A673 (cell line): ENCODE measurements around the gene HJURP. TPM values are rescaled to one million over a fixed set of nuclear protein-coding genes. Genes with fewer than 3 reads are reported as not detected.

Experiments used
- BruUV-seq: library from RNA; stranded (reverse); fragments of 400-500 nt; replicated peaks from 2 replicates; lab custom pipeline; 2021; lab: Mats Ljungman, UMichigan
- CTCF ChIA-PET: fragments of 300-600 bp; sonication (Branson Sonifier 250); formaldehyde crosslinking; loops from one replicate; lab custom pipeline; 2022; ENCODE audit warnings: antibody characterized with exemption; lab: Charles Lee
- POLR2A ChIA-PET: fragments of 300-600 bp; sonication (Branson Sonifier 250); formaldehyde crosslinking; loops from one replicate; lab custom pipeline; 2022; ENCODE audit warnings: antibody characterized with exemption; ENCODE audit not compliant: low non-redundant PET; lab: Charles Lee
- DNase-seq: peaks from one replicate; pipeline ENCODE4 v3.0.0-alpha.2; 2015; ENCODE audit warnings: low spot score
- H3K27ac ChIP-seq: fragments of 200-600 bp; sonication (generic); 2 replicates; pipeline ENCODE4 v1.5.1; 2016; ENCODE audit warnings: mixed run types, low read depth, mild to moderate bottlenecking, mixed read lengths, antibody characterized with exemption, low read length; ENCODE audit not compliant: poor library complexity, severe bottlenecking
- H3K27me3 ChIP-seq: fragments of 200-600 bp; sonication (generic); replicated peaks from 2 replicates; pipeline ENCODE4 v1.6.1; 2017; ENCODE audit warnings: mixed run types, low read depth, mild to moderate bottlenecking, mixed read lengths, antibody characterized with exemption, low read length; ENCODE audit not compliant: insufficient read depth, poor library complexity
- H3K36me3 ChIP-seq: fragments of 200-600 bp; sonication (generic); 2 replicates; pipeline ENCODE4 v1.6.1; 2016; ENCODE audit warnings: mixed run types, mild to moderate bottlenecking, mixed read lengths, antibody characterized with exemption, low read length; ENCODE audit not compliant: insufficient read depth, poor library complexity, severe bottlenecking
- H3K4me1 ChIP-seq: fragments of 200-600 bp; sonication (generic); 2 replicates; pipeline ENCODE4 v1.6.1; 2017; ENCODE audit warnings: mixed run types, mild to moderate bottlenecking, mixed read lengths, antibody characterized with exemption, low read length; ENCODE audit not compliant: insufficient read depth, poor library complexity, severe bottlenecking
- H3K4me3 ChIP-seq: fragments of 200-600 bp; sonication (generic); 2 replicates; pipeline ENCODE4 v1.5.1; 2016; ENCODE audit warnings: low read depth, mixed run types, mild to moderate bottlenecking, mixed read lengths, low read length; ENCODE audit not compliant: poor library complexity, severe bottlenecking
- H3K9me3 ChIP-seq: fragments of 200-600 bp; sonication (generic); 2 replicates; pipeline ENCODE4 v1.6.1; 2016; ENCODE audit warnings: mixed run types, low read depth, mild to moderate bottlenecking, mixed read lengths, antibody characterized with exemption, low read length; ENCODE audit not compliant: poor library complexity, severe bottlenecking
- EZH2 ChIP-seq: fragments of 200-600 bp; sonication (generic); IDR thresholded peaks from 2 replicates; pipeline ENCODE4 v1.6.1; 2017; ENCODE audit warnings: borderline replicate concordance, low read depth, mild to moderate bottlenecking, mixed read lengths, antibody characterized with exemption, low read length; ENCODE audit not compliant: poor library complexity, severe bottlenecking
- intact Hi-C: fragments of 100-400 bp; cut with micrococcal nuclease; formaldehyde crosslinking; loops from one replicate; pipeline ENCODE4 v1.10.0; 2022; ENCODE audit not compliant: unreplicated experiment
- total RNA-seq: library from RNA; stranded (reverse); gene quantifications from 2 replicates; pipeline ENCODE4 v1.2.3, GENCODE V29; 2021
- TF ChIP-seq, protein P1 (sequence below): fragments of 300-800, 200-600 bp; sonication (generic); conservative IDR thresholded peaks from 2 replicates; pipeline ENCODE4 v1.5.1; 2017; ENCODE audit warnings: low read depth, mild to moderate bottlenecking, antibody characterized with exemption, low read length, moderate library complexity, mixed read lengths

The HJURP gene
- total RNA-seq, 1 experiment from 2014 or later, result 103 TPM

GRCh38 chr2:233800208-233800607 lies 54.1 kb downstream of the HJURP start:
- TF ChIP-seq, protein P1, sequence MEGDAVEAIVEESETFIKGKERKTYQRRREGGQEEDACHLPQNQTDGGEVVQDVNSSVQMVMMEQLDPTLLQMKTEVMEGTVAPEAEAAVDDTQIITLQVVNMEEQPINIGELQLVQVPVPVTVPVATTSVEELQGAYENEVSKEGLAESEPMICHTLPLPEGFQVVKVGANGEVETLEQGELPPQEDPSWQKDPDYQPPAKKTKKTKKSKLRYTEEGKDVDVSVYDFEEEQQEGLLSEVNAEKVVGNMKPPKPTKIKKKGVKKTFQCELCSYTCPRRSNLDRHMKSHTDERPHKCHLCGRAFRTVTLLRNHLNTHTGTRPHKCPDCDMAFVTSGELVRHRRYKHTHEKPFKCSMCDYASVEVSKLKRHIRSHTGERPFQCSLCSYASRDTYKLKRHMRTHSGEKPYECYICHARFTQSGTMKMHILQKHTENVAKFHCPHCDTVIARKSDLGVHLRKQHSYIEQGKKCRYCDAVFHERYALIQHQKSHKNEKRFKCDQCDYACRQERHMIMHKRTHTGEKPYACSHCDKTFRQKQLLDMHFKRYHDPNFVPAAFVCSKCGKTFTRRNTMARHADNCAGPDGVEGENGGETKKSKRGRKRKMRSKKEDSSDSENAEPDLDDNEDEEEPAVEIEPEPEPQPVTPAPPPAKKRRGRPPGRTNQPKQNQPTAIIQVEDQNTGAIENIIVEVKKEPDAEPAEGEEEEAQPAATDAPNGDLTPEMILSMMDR, result no peak
- TF ChIP-seq EZH2, result no peak
- ChIA-PET CTCF (no interaction called here), POLR2A (no interaction called here)
- Histone ChIP-seq H3K27ac (no peak overlapping the region), H3K4me3 (no peak overlapping the region), H3K4me1 (no peaks in the 10 kb centered on the region), H3K36me3 (no peaks in the 10 kb centered on the region), H3K27me3 (no peaks in the 10 kb centered on the region), H3K9me3 (no peaks in the 10 kb centered on the region)
- BruUV-seq, result no TSS peak
- DNase-seq, result no peak
- intact Hi-C loops, result no loop called here

DNA sequence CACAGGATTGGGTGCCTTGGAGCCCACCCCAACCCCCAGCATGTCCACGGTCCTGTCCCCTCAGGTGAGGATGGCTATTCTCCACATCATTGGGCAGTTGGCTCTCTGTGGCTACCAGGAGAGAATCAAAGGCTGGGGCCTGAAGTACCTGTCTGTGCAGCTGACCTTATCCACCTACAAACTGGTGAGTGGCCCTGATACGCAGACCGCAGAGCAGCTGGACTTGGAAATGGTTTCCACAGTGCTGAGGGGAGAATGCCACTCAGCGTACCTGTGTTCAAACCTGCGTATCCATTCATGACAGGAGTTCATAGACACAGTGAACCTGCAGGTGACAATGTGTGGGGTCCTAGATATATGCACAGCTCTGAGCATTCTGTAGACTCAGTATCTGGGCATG lies 54.6 kb downstream of the HJURP start:
- Histone ChIP-seq H3K4me3 (no peak overlapping the region), H3K4me1 (no peaks in the 10 kb centered on the region), H3K9me3 (no peaks in the 10 kb centered on the region), H3K27me3 (no peaks in the 10 kb centered on the region), H3K27ac (no peak overlapping the region), H3K36me3 (no peaks in the 10 kb centered on the region)
- no peak for DNase-seq
- TF ChIP-seq, protein P1, result no peak
- BruUV-seq, result no TSS peak
- intact Hi-C loops, result no loop called here
- POLR2A ChIA-PET, result no interaction called here
- CTCF ChIA-PET, result no interaction called here

- Histone ChIP-seq H3K36me3 (no peaks in the 10 kb centered on the region), H3K4me1 (no peaks in the 10 kb centered on the region), H3K27me3 (no peaks in the 10 kb centered on the region), H3K4me3 (no peak overlapping the region), H3K27ac (no peak overlapping the region), H3K9me3 (no peaks in the 10 kb centered on the region)
- no peak for TF ChIP-seq EZH2
- TF ChIP-seq, protein P1, result no peak
- intact Hi-C loops, result no loop called here
- POLR2A ChIA-PET, result no interaction called here
- no TSS peak for BruUV-seq
- no peak for DNase-seq
- CTCF ChIA-PET, result no interaction called here
These were observed 55.2 kb downstream of the HJURP start for GRCh38 chr2:233799087-233799665.
